ENCODE results near the gene CPA3.

The CPA3 gene

GRCh38 chr3:148857316-148857715 lies 7.8 kb upstream of the CPA3 start:
- FAIRE-seq (no peak), DNase-seq (ENCODE audit: insufficient read length, low spot score) (no peak)

- DNase-seq (ENCODE audit: insufficient read length, low spot score) (peak; percentile 49), FAIRE-seq (no peak)
Observed at GRCh38 chr3:148861277-148861869, 3.7 kb upstream of the CPA3 start.

GRCh38 chr3:148863297-148863696 lies 1.8 kb upstream of the CPA3 start:
- DNase-seq (ENCODE audit: insufficient read length, low spot score): no peak
- FAIRE-seq: no peak

DNA sequence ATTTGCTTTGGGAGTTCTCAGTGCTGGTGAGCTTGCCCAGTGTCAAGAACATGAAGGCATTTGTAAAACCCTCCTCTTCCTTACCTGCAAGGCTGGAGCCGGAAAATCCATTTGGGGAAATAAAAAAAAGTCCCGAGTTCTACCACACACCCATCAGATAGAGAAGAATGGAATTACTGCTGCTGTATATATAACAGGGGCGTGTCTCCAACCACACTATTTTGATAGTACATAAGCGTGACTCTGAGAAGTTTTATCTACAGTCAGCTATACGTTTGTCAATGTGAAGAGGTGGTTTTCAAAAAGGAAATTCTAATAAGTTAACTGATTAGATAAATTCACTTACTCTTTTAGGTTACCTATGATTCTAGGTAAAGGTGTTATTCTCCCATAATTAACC lies 1.3 kb upstream of the CPA3 start:
- no peak for DNase-seq (ENCODE audit: insufficient read length, low spot score)
- FAIRE-seq: no peak

- FAIRE-seq (peak; percentile 72), DNase-seq (ENCODE audit: insufficient read length, low spot score) (peak; percentile 71)
Observed at GRCh38 chr3:148866261-148866660, 1.2 kb downstream of the CPA3 start.

GRCh38 chr3:148873270-148873927 lies 8.3 kb downstream of the CPA3 start:
- DNase-seq (ENCODE audit: insufficient read length, low spot score) (no peak), FAIRE-seq (peak; percentile 4)

DNA sequence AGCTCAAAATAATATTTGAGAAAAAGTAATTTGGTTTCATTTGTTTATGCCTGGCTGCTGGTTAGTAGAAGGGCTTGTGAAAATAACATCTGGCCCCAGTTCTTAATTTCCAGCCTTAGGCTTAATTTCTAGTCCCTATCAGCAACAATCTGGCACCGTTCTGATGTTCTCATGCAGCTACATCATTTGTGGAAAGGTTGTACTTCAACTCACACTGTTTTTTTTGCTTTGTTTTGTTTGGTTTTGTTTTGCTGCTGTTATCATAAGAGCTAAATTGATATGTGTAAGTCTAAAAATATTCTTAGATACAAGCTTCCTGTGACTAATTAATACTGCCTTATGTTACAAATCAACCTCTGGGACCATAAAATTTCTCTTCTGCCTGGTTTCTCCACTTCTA lies 8.9 kb downstream of the CPA3 start:
- FAIRE-seq: no peak

GRCh38 chr3:148878095-148878494 lies 13.0 kb downstream of the CPA3 start:
- DNase-seq (ENCODE audit: insufficient read length, low spot score): no peak
- FAIRE-seq: no peak

More for the DNA sequence above, 8.9 kb downstream of the CPA3 start:
- no peak for DNase-seq (ENCODE audit: insufficient read length, low spot score)

GRCh38 chr3:148879256-148879655 lies 14.2 kb downstream of the CPA3 start:
- no peak for FAIRE-seq
- no peak for DNase-seq (ENCODE audit: insufficient read length, low spot score)

- FAIRE-seq (no peak), DNase-seq (ENCODE audit: insufficient read length, low spot score) (peak; percentile 13)
Observed at GRCh38 chr3:148880681-148881080, 15.6 kb downstream of the CPA3 start.

GRCh38 chr3:148881286-148881685 lies 16.2 kb downstream of the CPA3 start:
- no peak for DNase-seq (ENCODE audit: insufficient read length, low spot score)
- no peak for FAIRE-seq

DNA sequence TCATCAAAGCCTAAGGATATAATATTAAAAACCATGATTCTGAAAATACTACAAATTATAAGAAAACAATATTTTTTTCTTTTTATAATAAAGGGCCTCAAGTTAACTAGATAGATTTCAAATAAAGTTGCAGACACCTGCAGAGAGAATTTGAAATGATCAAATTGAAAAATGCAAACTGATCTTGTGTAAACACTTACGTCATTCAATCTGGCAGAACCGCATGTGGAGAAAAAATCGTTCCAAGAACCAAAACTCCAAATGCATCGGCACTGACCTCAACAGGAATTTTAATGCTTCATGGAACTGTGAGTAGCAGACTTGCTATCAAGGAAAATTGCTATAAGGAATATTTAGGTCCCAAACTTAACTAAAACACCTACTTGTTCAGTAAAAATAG lies 17.2 kb downstream of the CPA3 start:
- no peak for DNase-seq (ENCODE audit: insufficient read length, low spot score)
- no peak for FAIRE-seq

GRCh38 chr3:148883163-148883562 lies 18.1 kb downstream of the CPA3 start:
- no peak for FAIRE-seq
- DNase-seq (ENCODE audit: insufficient read length, low spot score): no peak

- DNase-seq (ENCODE audit: insufficient read length, low spot score): no peak
Observed at GRCh38 chr3:148884261-148884660, 19.2 kb downstream of the CPA3 start.

DNA sequence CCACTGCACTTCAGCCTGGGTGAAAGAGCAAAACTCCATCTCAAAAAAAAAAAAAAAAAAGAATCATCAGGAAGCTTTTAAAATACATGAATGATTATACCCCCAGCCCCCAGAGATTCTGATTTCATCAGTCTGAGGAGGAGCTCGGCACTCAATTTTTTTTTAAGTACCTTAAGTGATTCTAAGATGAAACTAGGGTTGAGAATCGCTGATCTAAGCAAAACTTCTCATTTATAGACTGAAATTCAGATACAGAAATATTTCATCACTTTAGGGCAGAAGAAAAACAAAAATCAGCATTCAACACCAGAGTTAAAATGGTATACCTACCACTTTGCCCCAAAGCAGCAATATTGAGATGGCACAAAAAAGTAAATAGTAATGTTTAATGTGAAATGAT lies 24.7 kb downstream of the CPA3 start:
- FAIRE-seq (no peak), DNase-seq (ENCODE audit: insufficient read length, low spot score) (no peak)

More at GRCh38 chr3:148884261-148884660, 19.2 kb downstream of the CPA3 start:
- no peak for FAIRE-seq

DNA sequence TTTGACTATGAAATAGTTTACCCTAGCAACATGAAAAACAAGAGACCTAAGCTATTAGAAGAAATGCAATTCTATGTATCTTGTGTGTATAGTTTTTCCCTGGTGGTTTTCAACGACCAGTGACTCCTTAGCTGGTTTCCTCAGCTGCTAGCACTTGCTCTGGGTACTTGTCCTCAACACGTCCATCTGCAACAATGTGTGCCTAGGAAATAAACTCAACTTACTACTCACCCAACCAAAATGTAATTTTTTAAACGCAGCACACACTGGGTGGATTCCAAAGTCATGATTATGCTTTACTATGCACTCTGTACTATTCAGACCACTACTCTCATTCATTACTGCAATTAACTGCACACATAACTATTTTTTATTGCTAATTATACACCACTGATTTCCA lies 31.0 kb downstream of the CPA3 start:
- FAIRE-seq (no peak), DNase-seq (ENCODE audit: insufficient read length, low spot score) (no peak)

- DNase-seq (ENCODE audit: insufficient read length, low spot score) (peak; percentile 73), FAIRE-seq (no peak)
Observed at GRCh38 chr3:148901987-148902791, 37.1 kb downstream of the CPA3 start.

DNA sequence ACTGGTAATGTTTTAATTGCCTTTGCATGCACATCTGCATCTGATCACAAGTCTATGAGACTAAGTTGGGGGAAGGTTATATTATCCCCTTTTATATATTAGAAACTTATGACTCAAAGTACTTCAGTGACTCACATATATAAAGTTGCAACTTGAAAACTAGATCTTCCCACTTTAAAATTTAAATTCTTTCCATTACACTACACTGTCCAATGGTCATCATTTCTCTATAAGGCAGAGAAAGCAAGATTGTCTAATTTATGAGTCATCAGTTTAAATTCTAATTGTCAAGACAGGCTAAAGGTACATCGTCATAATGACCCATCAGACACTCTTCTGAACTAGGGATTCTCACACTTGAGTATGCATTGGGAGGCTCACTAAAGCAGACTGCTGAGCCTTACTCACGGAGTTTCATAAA lies 37.9 kb downstream of the CPA3 start:
- DNase-seq (ENCODE audit: insufficient read length, low spot score) (peak; percentile 28), FAIRE-seq (no peak)

GRCh38 chr3:148903941-148904340 lies 38.8 kb downstream of the CPA3 start:
- DNase-seq (ENCODE audit: insufficient read length, low spot score): no peak
- no peak for FAIRE-seq

DNA sequence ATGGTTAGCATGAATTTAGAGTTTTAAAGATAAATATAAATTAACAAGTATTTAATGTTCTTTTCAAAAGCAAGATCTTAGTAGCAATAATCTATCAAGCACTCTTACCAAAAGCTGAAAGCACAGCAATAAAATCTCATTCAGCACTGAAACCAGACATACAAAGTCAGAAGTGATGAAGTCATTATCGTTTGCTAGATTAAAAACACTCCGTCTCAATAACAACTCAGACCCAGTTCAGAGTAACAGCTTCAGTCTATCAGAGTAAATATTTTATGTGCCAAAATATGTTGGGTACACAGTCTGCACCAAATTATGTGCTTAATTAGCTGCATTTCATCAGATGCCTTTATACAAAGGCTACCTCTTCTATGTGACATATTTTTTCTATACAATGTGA lies 41.6 kb downstream of the CPA3 start:
- no peak for DNase-seq (ENCODE audit: insufficient read length, low spot score)
- no peak for FAIRE-seq

DNA sequence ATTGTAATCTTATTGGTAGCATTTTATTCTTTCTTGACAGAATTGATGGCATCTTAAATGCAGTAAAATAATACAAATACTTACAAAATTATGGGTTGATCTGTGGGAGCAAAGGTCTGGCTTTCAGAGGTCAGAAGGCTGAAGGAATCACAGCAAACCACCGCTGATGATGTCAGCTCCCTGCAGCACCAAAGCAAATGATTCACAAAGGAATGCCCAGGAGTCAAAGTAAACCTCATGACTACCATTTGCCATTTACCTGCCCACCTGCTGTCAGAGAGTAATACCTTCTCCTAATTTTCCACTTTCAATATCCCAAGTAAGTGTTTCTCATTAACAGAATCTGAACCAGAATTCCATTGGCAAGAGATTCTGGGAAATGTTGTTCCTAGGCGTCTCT lies 46.1 kb downstream of the CPA3 start:
- FAIRE-seq (peak; percentile 13), DNase-seq (ENCODE audit: insufficient read length, low spot score) (no peak)

GRCh38 chr3:148911592-148911991 lies 46.5 kb downstream of the CPA3 start:
- FAIRE-seq: no peak
- no peak for DNase-seq (ENCODE audit: insufficient read length, low spot score)

Data from HTR-8/SVneo (cell line).